Right lobe of liver (tissue), 4 donors: ENCODE data around the gene CGB2.

Experiments
- CTCF ChIP-seq, 4 donors: fragments of 200-600 bp in 3 of 4; fragments of 450-650 bp in 1 of 4; IDR thresholded peaks; one replicate each; pipeline versions ENCODE4 v1.5.1 to v1.8.0; 2016 to 2022; ENCODE audit warnings: antibody characterized with exemption in 4 of 4, mild to moderate bottlenecking in 2 of 4
- POLR2A ChIP-seq: fragments of 450-650 bp; IDR thresholded peaks from one replicate; pipeline ENCODE4 v1.6.1; 2017; ENCODE audit warnings: antibody characterized with exemption, mild to moderate bottlenecking
- donor health status: DM: no; HTN: no; CAD: no.
- donor health status: DM: no; HTN: no; CAD: no.
- donor health status: DM: no; HTN: yes; CAD: no.

- no peak for TF ChIP-seq CTCF (IDR thresholded peaks at IDR 0.05)
- no peak for TF ChIP-seq POLR2A
These were observed 45.5 kb upstream of the CGB2 start for GRCh38 chr19:48986211-48986610.
